ENCODE measurements around the gene SLC47A2. TPM values are rescaled to one million over a fixed set of nuclear protein-coding genes. Genes with fewer than 3 reads are reported as not detected.

SLC47A2 gene
- polyA plus RNA-seq, 1 donor, result 5.5 TPM

DNA sequence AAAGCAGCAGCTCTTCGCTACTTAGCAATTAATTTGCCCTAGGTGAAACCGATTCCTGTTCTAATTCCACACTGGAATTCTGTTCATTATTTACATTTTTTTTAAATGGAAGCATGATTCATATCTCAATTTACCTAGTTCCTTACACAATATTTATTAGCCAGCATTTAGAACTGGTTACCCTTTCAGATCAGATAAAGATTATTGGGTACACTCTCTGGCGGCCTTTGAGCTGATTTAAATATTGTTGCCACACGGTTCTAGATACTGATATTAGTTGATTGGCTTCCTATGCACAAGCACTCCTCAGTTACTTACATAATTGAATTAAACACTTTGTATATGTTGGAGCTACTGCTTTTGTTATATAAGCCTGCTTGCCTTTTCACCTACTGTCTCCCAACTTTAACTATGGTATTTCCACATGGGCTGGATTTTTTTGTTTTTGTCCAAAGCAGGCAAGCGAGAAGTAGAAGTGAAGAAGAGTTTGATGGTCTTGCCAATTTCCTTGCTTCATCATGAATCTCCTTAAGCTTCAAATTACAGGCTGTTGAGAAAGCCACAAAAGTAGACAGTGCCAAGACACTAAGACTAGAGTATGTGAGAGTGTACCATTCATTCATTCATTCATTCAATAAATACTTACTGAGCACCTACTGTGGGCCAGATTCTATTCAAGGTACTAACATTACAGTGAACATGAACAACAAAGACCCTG lies 71.7 kb downstream of the SLC47A2 start:
- DNase-seq, result no peak

DNA sequence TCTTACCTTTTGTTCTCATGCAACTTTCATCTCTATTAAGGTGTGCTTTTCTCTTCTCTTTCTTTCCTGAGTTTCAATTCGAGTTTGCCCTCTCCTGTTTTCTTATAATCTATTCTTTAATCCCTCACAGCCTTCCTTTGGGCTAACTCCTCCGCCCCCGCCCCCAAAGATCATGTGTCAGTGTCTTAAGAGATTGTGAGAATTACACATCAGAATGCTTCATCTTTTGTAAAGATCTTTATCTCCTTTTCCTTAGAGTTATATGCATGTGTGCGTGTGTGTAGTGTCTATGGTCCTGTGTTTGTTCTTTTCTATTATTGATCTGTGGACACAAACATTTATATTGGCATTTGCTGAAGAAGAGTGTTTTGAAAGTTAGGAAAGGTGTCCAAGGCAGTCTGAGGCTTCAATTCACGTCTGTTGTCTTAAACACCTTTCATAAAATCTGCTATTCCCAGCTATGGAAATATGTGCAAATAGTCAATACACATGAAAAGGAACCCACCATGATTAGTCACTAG lies 74.0 kb downstream of the SLC47A2 start:
- no peak for DNase-seq

DNA sequence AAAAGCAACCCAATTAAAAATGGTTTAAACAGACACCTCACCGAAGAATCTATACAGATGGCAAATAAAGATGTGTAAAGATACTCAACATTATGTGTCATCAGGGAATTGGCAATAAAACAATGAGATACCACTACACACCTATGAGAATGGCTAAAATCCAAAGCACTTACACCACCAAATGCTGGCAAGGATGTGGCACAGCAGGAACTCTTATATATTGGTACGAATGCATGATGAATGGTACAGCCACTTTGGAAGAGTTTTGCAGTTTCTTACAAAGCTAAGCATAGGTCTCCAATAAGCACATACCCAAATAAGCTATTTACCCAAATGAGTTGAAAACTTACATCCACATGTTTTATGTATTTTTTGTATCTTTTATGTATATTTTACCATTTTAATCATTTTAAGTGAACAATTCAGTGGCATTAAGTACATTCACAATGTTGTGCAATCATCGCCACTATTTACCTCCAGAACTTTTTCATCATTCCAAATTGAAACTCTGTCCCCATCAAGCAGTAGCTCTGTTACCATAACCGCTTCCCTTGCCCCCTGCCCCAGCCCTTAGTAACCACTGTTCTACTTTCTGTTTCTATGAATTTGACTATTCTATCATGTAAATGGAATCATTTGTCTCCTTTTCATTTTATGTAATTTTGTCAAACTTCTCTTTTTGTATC lies 74.6 kb downstream of the SLC47A2 start:
- DNase-seq, result no peak

DNA sequence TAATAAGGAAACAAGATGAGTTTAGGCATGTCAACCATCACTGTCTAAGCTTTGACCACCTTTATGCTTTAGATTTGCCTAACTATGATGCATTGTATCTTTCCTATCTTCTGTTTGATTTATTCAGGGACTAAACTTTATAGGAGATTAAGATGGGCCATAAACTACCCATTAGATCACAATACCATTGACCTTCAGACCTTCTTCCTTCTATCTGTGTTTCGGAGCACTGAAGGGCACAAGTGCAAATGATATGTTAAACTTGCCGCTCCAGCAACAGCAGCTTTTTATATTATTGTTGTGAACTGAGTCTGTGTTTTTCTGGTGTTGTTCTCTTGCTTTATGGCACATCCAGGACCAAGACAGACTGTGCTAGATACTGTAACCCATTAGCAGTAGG lies 84.5 kb downstream of the SLC47A2 start:
- DNase-seq, result no peak

DNA sequence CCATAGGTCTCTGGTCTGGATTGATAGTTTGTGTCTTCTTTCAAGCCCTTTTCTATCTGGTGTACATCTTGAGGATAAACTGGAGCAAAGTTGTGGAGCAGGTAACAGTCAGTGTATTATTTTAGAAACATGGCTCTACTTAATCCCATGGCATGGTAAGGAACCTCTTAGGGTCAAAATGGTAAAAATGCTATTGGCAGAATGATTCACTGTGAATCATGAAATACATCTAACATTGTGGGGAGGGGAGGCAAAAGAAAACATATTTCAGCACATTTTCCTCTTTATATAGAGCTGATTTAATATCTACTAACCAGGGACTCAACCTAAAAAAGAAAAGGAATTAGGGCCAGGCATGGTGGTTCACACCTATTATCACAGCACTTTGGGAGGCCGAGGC lies 85.7 kb downstream of the SLC47A2 start:
- no peak for DNase-seq

DNA sequence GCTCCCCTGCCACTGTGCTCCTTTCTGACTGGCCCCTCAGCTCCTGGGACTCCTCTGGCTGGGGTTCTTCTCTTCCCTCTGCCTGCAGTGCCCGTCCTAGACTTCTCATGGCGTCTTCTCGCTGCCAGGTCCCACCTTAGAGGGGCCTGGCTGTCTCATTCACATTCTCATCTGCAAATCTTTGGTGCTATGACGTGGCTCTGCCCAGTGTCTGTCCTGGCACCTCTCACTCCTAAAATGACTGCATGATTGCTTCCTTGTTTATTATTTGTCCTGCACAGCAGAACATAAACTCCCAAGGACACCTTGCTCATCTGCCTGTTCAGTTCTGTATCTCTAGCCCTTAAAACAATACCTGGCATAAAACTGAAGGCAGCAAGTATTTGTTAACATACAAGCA lies 86.3 kb downstream of the SLC47A2 start:
- DNase-seq, result no peak

DNA sequence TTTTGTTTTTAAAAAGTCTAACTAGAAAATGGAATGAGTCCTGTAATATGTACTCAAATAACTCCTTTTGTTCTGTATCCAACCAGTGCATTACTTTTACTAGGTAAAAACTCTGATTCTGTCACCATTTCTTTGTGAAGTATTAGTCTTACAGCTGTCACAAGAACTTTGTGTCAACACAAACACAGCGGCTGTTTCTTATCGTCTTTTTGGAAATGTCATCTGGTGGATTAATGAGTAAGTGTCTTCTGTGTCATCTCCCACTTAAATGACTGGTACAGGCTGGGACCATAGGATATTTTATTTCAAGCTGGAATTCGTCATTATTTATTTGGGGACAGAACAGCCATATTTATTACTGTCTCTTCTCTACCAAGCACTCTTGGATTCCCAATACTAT lies 86.9 kb downstream of the SLC47A2 start:
- DNase-seq, result no peak

Other genes starting within 250 kb of the SLC47A2 start
- 27.3 TPM for gene SLC47A1, start 182.7 kb downstream of the SLC47A2 start, polyA plus RNA-seq (ENCODE audit: insufficient read length)
- 118 TPM for gene ALDH3A2, start 67.8 kb downstream of the SLC47A2 start, polyA plus RNA-seq (ENCODE audit: insufficient read length)
- 1.2 TPM for gene ALDH3A1, start 31.7 kb upstream of the SLC47A2 start, polyA plus RNA-seq (ENCODE audit: insufficient read length)
- 38.8 TPM for gene ULK2, start 151.4 kb upstream of the SLC47A2 start, polyA plus RNA-seq (ENCODE audit: insufficient read length)